HG03108 (cell line): ENCODE measurements around the gene WASHC3.
A peak's percentile ranks its signal among the peaks of the same experiment; 100 is the strongest.
"Not testable (repeated sequence)": the region's sequence is repeated elsewhere in the genome, so short reads cannot be mapped to it uniquely, and the experiment has no call there.

Source experiments
- ATAC-seq: cut with Tn5 transposase; IDR thresholded peaks from one replicate; pipeline ENCODE4 v1.9.1; 2021; ENCODE audit warnings: moderate library complexity; ENCODE audit not compliant: unreplicated experiment

The WASHC3 gene

GRCh38 chr12:102051431-102051965 is 10.3 kb downstream of the WASHC3 start:
- no peak for ATAC-seq

GRCh38 chr12:102050660-102051430 is 10.9 kb downstream of the WASHC3 start:
- ATAC-seq, result no peak

- peak; percentile 78 for ATAC-seq
These were observed 17.9 kb downstream of the WASHC3 start for GRCh38 chr12:102043928-102044327.

- ATAC-seq, result no peak
These were observed 27.6 kb downstream of the WASHC3 start for GRCh38 chr12:102033991-102034745.

GRCh38 chr12:102031852-102032251 is 29.9 kb downstream of the WASHC3 start:
- no peak for ATAC-seq

- no peak for ATAC-seq
These were observed 32.6 kb downstream of the WASHC3 start for GRCh38 chr12:102029141-102029540.

- ATAC-seq, result no peak
These were observed 35.1 kb downstream of the WASHC3 start for GRCh38 chr12:102026728-102027127.

- no peak for ATAC-seq
These were observed 37.0 kb downstream of the WASHC3 start for GRCh38 chr12:102024765-102025164.

- ATAC-seq, result no peak
These were observed 38.4 kb downstream of the WASHC3 start for GRCh38 chr12:102023343-102023930.

- ATAC-seq, result no peak
These were observed 39.5 kb downstream of the WASHC3 start for GRCh38 chr12:102022286-102022685.

- no peak for ATAC-seq
These were observed 40.1 kb downstream of the WASHC3 start for GRCh38 chr12:102021540-102022246.

GRCh38 chr12:102018607-102019006 is 43.2 kb downstream of the WASHC3 start:
- not testable (repeated sequence) for ATAC-seq

GRCh38 chr12:102016472-102016871 is 45.3 kb downstream of the WASHC3 start:
- no peak for ATAC-seq

- peak; percentile 92 for ATAC-seq
These were observed 51.4 kb downstream of the WASHC3 start for GRCh38 chr12:102010265-102010994.

GRCh38 chr12:102009796-102010195 is 52.0 kb downstream of the WASHC3 start:
- no peak for ATAC-seq

- no peak for ATAC-seq
These were observed 53.1 kb downstream of the WASHC3 start for GRCh38 chr12:102008615-102009126.

- no peak for ATAC-seq
These were observed 56.5 kb downstream of the WASHC3 start for GRCh38 chr12:102005256-102005655.

GRCh38 chr12:101997102-101997501 is 64.7 kb downstream of the WASHC3 start:
- ATAC-seq, result no peak

- no peak for ATAC-seq
These were observed 66.1 kb downstream of the WASHC3 start for GRCh38 chr12:101995684-101996083.

GRCh38 chr12:101992091-101992490 is 69.7 kb downstream of the WASHC3 start:
- no peak for ATAC-seq
